ENCODE data around the gene ADAM12.

Gene ADAM12

GRCh38 chr10:126373972-126374371, 14.3 kb downstream of the ADAM12 start:
- TF ChIP-seq EZH2 (IDR thresholded peaks at IDR 0.05; ENCODE audit: borderline replicate concordance, low read depth, low read length, severe bottlenecking) (no peak), CTCF (IDR thresholded peaks at IDR 0.05; ENCODE audit: borderline replicate concordance, extremely low read depth, low read length, poor library complexity, severe bottlenecking) (no peak)
- Histone ChIP-seq H3K36me3 (ENCODE audit: insufficient read depth, low read length) (no peaks in the 10 kb centered on the region), H3K4me2 (ENCODE audit: insufficient read depth, low read length) (no peak overlapping the region), H3K79me2 (ENCODE audit: insufficient read depth, low read length) (no peaks in the 10 kb centered on the region), H3K4me1 (ENCODE audit: insufficient read depth, low read length) (no peaks in the 10 kb centered on the region), H3K27me3 (ENCODE audit: insufficient read depth, low read length, poor library complexity) (no peaks in the 10 kb centered on the region), H3K4me3 (ENCODE audit: low read depth in 1 of 2, low read length in 2 of 2) (no peak overlapping the region), H2AFZ (ENCODE audit: low read depth, low read length) (no peak overlapping the region), H4K20me1 (ENCODE audit: insufficient read depth, low read length) (no peaks in the 10 kb centered on the region), H3K9me3 (ENCODE audit: insufficient read depth, low read length, severe bottlenecking) (no peaks in the 10 kb centered on the region), H3K27ac (ENCODE audit: low read length) (no peak overlapping the region), H3K9ac (ENCODE audit: low read depth, low read length) (no peak overlapping the region)
- ATAC-seq (ENCODE audit: insufficient read depth, low read depth) (no peak), DNase-seq (no peak)

- Histone ChIP-seq H3K27me3 (ENCODE audit: insufficient read depth, low read length, poor library complexity) (no peaks in the 10 kb centered on the region), H3K4me2 (ENCODE audit: insufficient read depth, low read length) (no peak overlapping the region), H4K20me1 (ENCODE audit: insufficient read depth, low read length) (no peaks in the 10 kb centered on the region), H3K4me3 (ENCODE audit: low read depth in 1 of 2, low read length in 2 of 2) (no peak overlapping the region), H3K36me3 (ENCODE audit: insufficient read depth, low read length) (no peaks in the 10 kb centered on the region), H3K79me2 (ENCODE audit: insufficient read depth, low read length) (no peaks in the 10 kb centered on the region), H3K27ac (ENCODE audit: low read length) (no peak overlapping the region), H3K4me1 (ENCODE audit: insufficient read depth, low read length) (no peaks in the 10 kb centered on the region), H3K9me3 (ENCODE audit: insufficient read depth, low read length, severe bottlenecking) (no peaks in the 10 kb centered on the region), H2AFZ (ENCODE audit: low read depth, low read length) (no peak overlapping the region), H3K9ac (ENCODE audit: low read depth, low read length) (no peak overlapping the region)
- DNase-seq (no peak), ATAC-seq (ENCODE audit: insufficient read depth, low read depth) (no peak)
- no peak for TF ChIP-seq CTCF (IDR thresholded peaks at IDR 0.05; ENCODE audit: borderline replicate concordance, extremely low read depth, low read length, poor library complexity, severe bottlenecking)
- TF ChIP-seq EZH2 (IDR thresholded peaks at IDR 0.05; ENCODE audit: borderline replicate concordance, low read depth, low read length, severe bottlenecking), result no peak
Measured at GRCh38 chr10:126373147-126373546, 15.1 kb downstream of the ADAM12 start.

GRCh38 chr10:126372396-126372795, 15.9 kb downstream of the ADAM12 start:
- DNase-seq, result no peak
- no peak for TF ChIP-seq CTCF (IDR thresholded peaks at IDR 0.05; ENCODE audit: borderline replicate concordance, extremely low read depth, low read length, poor library complexity, severe bottlenecking)
- no peak for TF ChIP-seq EZH2 (IDR thresholded peaks at IDR 0.05; ENCODE audit: borderline replicate concordance, low read depth, low read length, severe bottlenecking)
- no peaks in the 10 kb centered on the region for H3K4me1 ChIP-seq (ENCODE audit: insufficient read depth, low read length)
- no peak overlapping the region for H3K4me3 ChIP-seq (ENCODE audit: low read depth in 1 of 2, low read length in 2 of 2)
- no peaks in the 10 kb centered on the region for H4K20me1 ChIP-seq (ENCODE audit: insufficient read depth, low read length)
- no peak overlapping the region for H2AFZ ChIP-seq (ENCODE audit: low read depth, low read length)
- no peak overlapping the region for H3K27ac ChIP-seq (ENCODE audit: low read length)
- no peaks in the 10 kb centered on the region for H3K27me3 ChIP-seq (ENCODE audit: insufficient read depth, low read length, poor library complexity)
- no peaks in the 10 kb centered on the region for H3K9me3 ChIP-seq (ENCODE audit: insufficient read depth, low read length, severe bottlenecking)
- no peak overlapping the region for H3K4me2 ChIP-seq (ENCODE audit: insufficient read depth, low read length)
- H3K79me2 ChIP-seq (ENCODE audit: insufficient read depth, low read length), result no peaks in the 10 kb centered on the region
- no peak for ATAC-seq (ENCODE audit: insufficient read depth, low read depth)
- no peak overlapping the region for H3K9ac ChIP-seq (ENCODE audit: low read depth, low read length)
- no peaks in the 10 kb centered on the region for H3K36me3 ChIP-seq (ENCODE audit: insufficient read depth, low read length)
